ENCODE results near the gene DHRSX. TPM values are rescaled to one million over a fixed set of nuclear protein-coding genes. Genes with fewer than 3 reads are reported as not detected.

DHRSX gene
- total RNA-seq, 2 donors from 2014 or later: 19.9 to 21.9 TPM

- Histone ChIP-seq H3K9me3 (no peaks in the 10 kb centered on the region), H3K4me3 (no peak overlapping the region), H3K27ac (no peak overlapping the region), H3K27me3 (no peaks in the 10 kb centered on the region), H3K4me1 (no peaks in the 10 kb centered on the region), H3K36me3 (peaks cover 5% of the 10 kb centered on the region)
- no peak for DNase-seq (ENCODE audit: low spot score)
- no peak for TF ChIP-seq CTCF (IDR thresholded peaks at IDR 0.05)
Measured at GRCh38 chrX:2432298-2432863, 68.4 kb downstream of the DHRSX start.

GRCh38 chrX:2430265-2430825, 70.4 kb downstream of the DHRSX start:
- Histone ChIP-seq H3K4me1 (no peaks in the 10 kb centered on the region), H3K36me3 (peaks cover 5% of the 10 kb centered on the region), H3K27ac (no peak overlapping the region), H3K9me3 (no peaks in the 10 kb centered on the region), H3K27me3 (no peaks in the 10 kb centered on the region), H3K4me3 (no peak overlapping the region)
- TF ChIP-seq CTCF (IDR thresholded peaks at IDR 0.05): no peak
- no peak for DNase-seq (ENCODE audit: low spot score)

DNA sequence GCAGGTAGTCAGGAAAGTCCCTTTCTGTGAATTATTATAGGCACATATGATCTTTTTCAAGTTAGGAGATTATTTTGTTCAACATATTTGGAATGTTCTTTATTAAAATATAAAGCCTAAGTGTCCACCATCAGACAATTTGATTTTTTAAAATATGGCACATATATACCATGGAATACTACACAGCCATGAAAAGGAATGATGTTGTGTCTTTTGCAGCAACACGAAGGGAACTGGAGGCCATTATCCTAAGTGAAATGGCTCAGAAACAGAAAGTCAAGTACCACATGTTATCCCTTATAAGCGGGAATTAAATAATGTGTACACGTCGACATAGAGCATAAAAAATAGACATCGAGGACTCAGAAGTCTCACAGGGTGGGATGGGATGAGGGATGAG, 73.0 kb downstream of the DHRSX start:
- no peaks in the 10 kb centered on the region for H3K9me3 ChIP-seq
- H3K4me1 ChIP-seq: no peaks in the 10 kb centered on the region
- H3K36me3 ChIP-seq: peaks cover 15% of the 10 kb centered on the region
- H3K27ac ChIP-seq: no peak overlapping the region
- DNase-seq (ENCODE audit: low spot score): no peak
- TF ChIP-seq CTCF (IDR thresholded peaks at IDR 0.05): no peak
- no peaks in the 10 kb centered on the region for H3K27me3 ChIP-seq
- no peak overlapping the region for H3K4me3 ChIP-seq

DNA sequence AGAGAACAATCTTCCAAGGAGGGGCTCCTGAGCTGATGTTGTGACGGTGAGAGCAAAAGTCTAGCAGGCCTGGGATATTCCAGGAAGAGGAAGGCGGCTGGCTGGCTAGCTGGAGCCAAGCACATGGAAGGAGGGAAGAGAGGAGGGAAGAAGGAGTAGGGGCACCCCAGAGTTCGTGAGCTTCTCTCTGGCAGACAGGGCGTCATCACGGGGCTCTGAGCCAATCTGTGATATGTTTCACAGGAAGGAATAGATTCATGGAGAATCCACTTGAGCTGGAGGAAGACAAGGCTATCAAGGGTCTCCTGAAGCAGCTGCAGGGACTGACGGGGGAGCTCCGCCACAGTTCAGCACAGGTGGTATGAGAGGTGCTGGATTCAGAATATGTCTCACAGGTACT, 73.6 kb downstream of the DHRSX start:
- Histone ChIP-seq H3K9me3 (no peaks in the 10 kb centered on the region), H3K36me3 (peaks cover 15% of the 10 kb centered on the region), H3K27me3 (no peaks in the 10 kb centered on the region), H3K27ac (no peak overlapping the region), H3K4me3 (no peak overlapping the region), H3K4me1 (no peaks in the 10 kb centered on the region)
- no peak for TF ChIP-seq CTCF (IDR thresholded peaks at IDR 0.05)
- no peak for DNase-seq (ENCODE audit: low spot score)

- H3K9me3 ChIP-seq: no peaks in the 10 kb centered on the region
- TF ChIP-seq CTCF (IDR thresholded peaks at IDR 0.05): no peak
- H3K27ac ChIP-seq: no peak overlapping the region
- H3K4me1 ChIP-seq: no peaks in the 10 kb centered on the region
- no peak for DNase-seq (ENCODE audit: low spot score)
- no peak overlapping the region for H3K4me3 ChIP-seq
- H3K36me3 ChIP-seq: peaks cover 15% of the 10 kb centered on the region
- no peaks in the 10 kb centered on the region for H3K27me3 ChIP-seq
Measured at GRCh38 chrX:2426289-2426882, 74.4 kb downstream of the DHRSX start.

Measured in right atrium auricular region (tissue), 2 donors.